ENCODE results near the gene NXPH1.

NXPH1 gene

GRCh38 chr7:8582728-8583127, 149.3 kb downstream of the NXPH1 start:
- Histone ChIP-seq H3K4me2 (ENCODE audit: low read length) (no peak overlapping the region), H3K4me3 (ENCODE audit: low read depth, low read length, poor library complexity, severe bottlenecking) (no peak overlapping the region), H4K20me1 (ENCODE audit: insufficient read depth, low read length) (no peaks in the 10 kb centered on the region), H3K9ac (ENCODE audit: low read length) (no peak overlapping the region), H3K4me1 (ENCODE audit: insufficient read depth, low read length, severe bottlenecking) (no peaks in the 10 kb centered on the region), H3K27me3 (ENCODE audit: insufficient read depth, low read length) (no peaks in the 10 kb centered on the region), H2AFZ (ENCODE audit: low read length) (no peak overlapping the region), H3K79me2 (ENCODE audit: insufficient read depth, low read length) (no peaks in the 10 kb centered on the region), H3K27ac (ENCODE audit: low read depth, low read length, poor library complexity, severe bottlenecking) (no peak overlapping the region), H3K9me3 (ENCODE audit: low read length) (no peaks in the 10 kb centered on the region), H3F3A (ENCODE audit: insufficient read depth, low read length) (no peaks in the 10 kb centered on the region), H3K36me3 (ENCODE audit: insufficient read depth, low read length) (no peaks in the 10 kb centered on the region), H3K9me2 (ENCODE audit: low read depth, low read length) (no peaks in the 10 kb centered on the region)
- TF ChIP-seq CTCF (IDR thresholded peaks at IDR 0.05; ENCODE audit: low read length): no peak
- TF ChIP-seq EZH2 (IDR thresholded peaks at IDR 0.05; ENCODE audit: borderline replicate concordance, low read length): no peak

- Histone ChIP-seq H3K4me2 (ENCODE audit: low read length) (no peak overlapping the region), H3K9ac (ENCODE audit: low read length) (no peak overlapping the region), H3K27ac (ENCODE audit: low read depth, low read length, poor library complexity, severe bottlenecking) (no peak overlapping the region), H3K9me2 (ENCODE audit: low read depth, low read length) (no peaks in the 10 kb centered on the region), H3K4me3 (ENCODE audit: low read depth, low read length, poor library complexity, severe bottlenecking) (no peak overlapping the region), H4K20me1 (ENCODE audit: insufficient read depth, low read length) (no peaks in the 10 kb centered on the region), H3K9me3 (ENCODE audit: low read length) (no peaks in the 10 kb centered on the region), H2AFZ (ENCODE audit: low read length) (no peak overlapping the region), H3K27me3 (ENCODE audit: insufficient read depth, low read length) (no peaks in the 10 kb centered on the region), H3K79me2 (ENCODE audit: insufficient read depth, low read length) (no peaks in the 10 kb centered on the region), H3F3A (ENCODE audit: insufficient read depth, low read length) (no peaks in the 10 kb centered on the region), H3K36me3 (ENCODE audit: insufficient read depth, low read length) (no peaks in the 10 kb centered on the region), H3K4me1 (ENCODE audit: insufficient read depth, low read length, severe bottlenecking) (no peaks in the 10 kb centered on the region)
- TF ChIP-seq CTCF (IDR thresholded peaks at IDR 0.05; ENCODE audit: low read length) (no peak), EZH2 (IDR thresholded peaks at IDR 0.05; ENCODE audit: borderline replicate concordance, low read length) (no peak)
These were observed 152.2 kb downstream of the NXPH1 start for GRCh38 chr7:8585591-8585990.

- H3K27ac ChIP-seq (ENCODE audit: low read depth, low read length, poor library complexity, severe bottlenecking): no peak overlapping the region
- no peaks in the 10 kb centered on the region for H3K9me2 ChIP-seq (ENCODE audit: low read depth, low read length)
- H3K9ac ChIP-seq (ENCODE audit: low read length): no peak overlapping the region
- H3K4me1 ChIP-seq (ENCODE audit: insufficient read depth, low read length, severe bottlenecking): no peaks in the 10 kb centered on the region
- no peaks in the 10 kb centered on the region for H3K79me2 ChIP-seq (ENCODE audit: insufficient read depth, low read length)
- no peak overlapping the region for H2AFZ ChIP-seq (ENCODE audit: low read length)
- H3F3A ChIP-seq (ENCODE audit: insufficient read depth, low read length): no peaks in the 10 kb centered on the region
- no peak for TF ChIP-seq EZH2 (IDR thresholded peaks at IDR 0.05; ENCODE audit: borderline replicate concordance, low read length)
- TF ChIP-seq CTCF (IDR thresholded peaks at IDR 0.05; ENCODE audit: low read length): no peak
- H3K27me3 ChIP-seq (ENCODE audit: insufficient read depth, low read length): no peaks in the 10 kb centered on the region
- no peak overlapping the region for H3K4me2 ChIP-seq (ENCODE audit: low read length)
- H3K4me3 ChIP-seq (ENCODE audit: low read depth, low read length, poor library complexity, severe bottlenecking): no peak overlapping the region
- H3K9me3 ChIP-seq (ENCODE audit: low read length): no peaks in the 10 kb centered on the region
- no peaks in the 10 kb centered on the region for H4K20me1 ChIP-seq (ENCODE audit: insufficient read depth, low read length)
- H3K36me3 ChIP-seq (ENCODE audit: insufficient read depth, low read length): no peaks in the 10 kb centered on the region
These were observed 156.8 kb downstream of the NXPH1 start for GRCh38 chr7:8590225-8590624.

Data from OCI-LY1 (cell line).